ENCODE results near the gene CELA1.

DNA sequence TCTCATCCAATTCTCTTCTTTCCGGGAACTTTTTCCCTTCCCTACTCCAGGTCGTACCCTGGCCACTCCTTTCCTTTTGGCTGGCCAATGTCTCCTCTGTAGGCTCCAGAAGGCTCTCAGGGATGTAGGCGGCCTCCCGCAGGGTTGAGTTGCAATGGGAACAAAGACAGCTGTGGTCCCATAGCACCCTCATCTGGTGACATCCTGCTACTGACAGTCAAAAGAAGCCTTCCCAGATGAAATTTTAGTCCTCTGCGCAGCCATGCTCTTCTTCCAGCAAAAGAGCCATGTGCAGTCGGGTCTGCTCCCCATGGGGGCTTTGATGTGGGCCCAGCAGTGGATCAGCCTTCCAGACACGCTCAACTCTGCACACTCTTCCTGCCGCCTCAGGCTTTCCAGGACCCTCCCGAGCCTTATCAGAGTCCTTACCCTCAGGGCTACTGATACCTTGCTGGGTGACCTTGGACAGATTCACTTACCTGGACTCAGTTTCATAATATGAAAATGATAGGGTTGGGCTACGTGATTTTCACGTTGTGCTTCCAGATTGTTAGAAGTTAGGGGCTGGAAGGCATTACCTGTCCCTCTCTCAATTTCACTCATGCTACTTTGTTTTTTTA is 5.5 kb upstream of the CELA1 start:
- TF ChIP-seq, protein P1, sequence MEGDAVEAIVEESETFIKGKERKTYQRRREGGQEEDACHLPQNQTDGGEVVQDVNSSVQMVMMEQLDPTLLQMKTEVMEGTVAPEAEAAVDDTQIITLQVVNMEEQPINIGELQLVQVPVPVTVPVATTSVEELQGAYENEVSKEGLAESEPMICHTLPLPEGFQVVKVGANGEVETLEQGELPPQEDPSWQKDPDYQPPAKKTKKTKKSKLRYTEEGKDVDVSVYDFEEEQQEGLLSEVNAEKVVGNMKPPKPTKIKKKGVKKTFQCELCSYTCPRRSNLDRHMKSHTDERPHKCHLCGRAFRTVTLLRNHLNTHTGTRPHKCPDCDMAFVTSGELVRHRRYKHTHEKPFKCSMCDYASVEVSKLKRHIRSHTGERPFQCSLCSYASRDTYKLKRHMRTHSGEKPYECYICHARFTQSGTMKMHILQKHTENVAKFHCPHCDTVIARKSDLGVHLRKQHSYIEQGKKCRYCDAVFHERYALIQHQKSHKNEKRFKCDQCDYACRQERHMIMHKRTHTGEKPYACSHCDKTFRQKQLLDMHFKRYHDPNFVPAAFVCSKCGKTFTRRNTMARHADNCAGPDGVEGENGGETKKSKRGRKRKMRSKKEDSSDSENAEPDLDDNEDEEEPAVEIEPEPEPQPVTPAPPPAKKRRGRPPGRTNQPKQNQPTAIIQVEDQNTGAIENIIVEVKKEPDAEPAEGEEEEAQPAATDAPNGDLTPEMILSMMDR (conservative IDR thresholded peaks at IDR 0.05; ENCODE audit: low read depth, low read length) = peak; percentile 78
- no peak for TF ChIP-seq EZH2 (IDR thresholded peaks at IDR 0.05; ENCODE audit: borderline replicate concordance, low read depth, low read length, poor library complexity, severe bottlenecking)
